Subcutaneous abdominal adipose tissue (tissue), 5 donors: ENCODE data around the gene TMED10.
"Not testable (repeated sequence)": the region's sequence is repeated elsewhere in the genome, so short reads cannot be mapped to it uniquely, and the experiment has no call there.

Experiments used
- H3K27ac ChIP-seq: one replicate; pipeline ENCODE4 v1.7.0; 2013; ENCODE audit warnings: low read depth, mild to moderate bottlenecking, inconsistent platforms, low read length, moderate library complexity
- H3K27me3 ChIP-seq, 5 donors: one replicate each; pipeline ENCODE4 v1.7.0; 2013; ENCODE audit warnings: low read length in 5 of 5, inconsistent platforms in 1 of 5; ENCODE audit not compliant: control insufficient read depth in 5 of 5, insufficient read depth in 4 of 5
- H3K36me3 ChIP-seq, 5 donors: one replicate each; pipeline ENCODE4 v1.7.0; 2013; ENCODE audit warnings: low read length in 5 of 5; ENCODE audit not compliant: control insufficient read depth in 5 of 5, insufficient read depth in 5 of 5
- H3K4me1 ChIP-seq, 5 donors: one replicate each; pipeline ENCODE4 v1.7.0; 2013; ENCODE audit warnings: low read length in 5 of 5, mild to moderate bottlenecking in 3 of 5, moderate library complexity in 1 of 5; ENCODE audit not compliant: control insufficient read depth in 5 of 5, insufficient read depth in 5 of 5
- H3K4me3 ChIP-seq, 5 donors: one replicate each; pipeline ENCODE4 v1.7.0; 2013; ENCODE audit warnings: low read length in 5 of 5, low read depth in 1 of 5
- H3K9ac ChIP-seq, 5 donors: one replicate each; pipeline ENCODE4 v1.7.0; 2013; ENCODE audit warnings: low read length in 5 of 5, mild to moderate bottlenecking in 4 of 5, moderate library complexity in 3 of 5
- H3K9me3 ChIP-seq, 5 donors: one replicate each; pipeline ENCODE4 v1.7.0; 2013; ENCODE audit warnings: low read length in 5 of 5; ENCODE audit not compliant: control insufficient read depth in 5 of 5
- donor health status: healthy.
- donor health status: healthy.
- donor health status: healthy.
- donor health status: healthy.
- donor health status: healthy.

Gene TMED10

DNA sequence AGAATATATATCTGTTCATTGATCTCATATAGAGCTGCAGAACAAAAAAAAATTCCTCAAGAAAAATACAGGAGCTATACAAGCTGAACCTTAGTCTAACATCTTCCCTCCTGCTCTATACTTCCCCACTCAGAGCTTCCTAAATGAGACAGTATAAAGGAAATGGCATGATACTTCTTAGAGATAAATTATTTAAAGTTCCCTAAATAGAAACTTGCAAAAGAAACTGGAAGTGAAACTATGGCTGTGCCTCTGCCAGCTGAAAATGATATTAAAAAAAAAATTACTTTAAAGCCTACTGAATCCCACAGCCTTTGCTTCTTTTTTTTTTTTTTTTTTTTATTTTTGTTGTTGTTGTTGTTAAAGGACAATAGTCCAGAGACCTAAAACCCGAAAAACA, 37.9 kb downstream of the TMED10 start:
- no peak overlapping the region for H3K9ac ChIP-seq
- H3K36me3 ChIP-seq, result peaks cover 15 to 22% (median 21%) of the 10 kb centered on the region in 5 donors
- no peaks in the 10 kb centered on the region for H3K27me3 ChIP-seq
- peaks cover 0 to 24% (median 17%) of the 10 kb centered on the region in 5 donors for H3K4me1 ChIP-seq
- H3K27ac ChIP-seq, result no peak overlapping the region
- no peaks in the 10 kb centered on the region for H3K9me3 ChIP-seq
- H3K4me3 ChIP-seq, result no peak overlapping the region

DNA sequence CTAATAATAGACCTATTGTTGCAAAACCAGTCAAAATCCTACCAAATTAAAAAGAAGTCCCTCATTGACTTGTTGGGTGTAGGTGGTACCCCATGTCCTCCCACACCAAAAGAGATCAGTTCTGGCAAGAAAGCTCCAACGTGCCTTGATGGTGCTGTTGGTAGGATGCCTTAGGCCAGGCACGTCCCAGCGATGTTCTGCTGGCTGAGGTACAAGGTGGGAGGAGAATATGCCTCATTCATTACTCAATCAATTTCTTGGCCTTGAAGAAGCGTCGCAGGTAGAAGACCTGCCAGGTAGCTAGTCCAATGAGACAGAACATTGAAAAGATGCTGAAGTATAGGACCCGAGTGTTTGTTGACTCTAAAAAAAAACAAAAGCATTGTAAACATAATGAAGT, 41.8 kb downstream of the TMED10 start:
- H3K9ac ChIP-seq, result no peak overlapping the region
- no peak overlapping the region for H3K4me3 ChIP-seq
- H3K27ac ChIP-seq, result no peak overlapping the region
- peaks cover 19 to 31% (median 24%) of the 10 kb centered on the region in 5 donors for H3K36me3 ChIP-seq
- H3K4me1 ChIP-seq, result peaks cover 0 to 21% (median 19%) of the 10 kb centered on the region in 5 donors
- no peaks in the 10 kb centered on the region for H3K9me3 ChIP-seq
- no peaks in the 10 kb centered on the region for H3K27me3 ChIP-seq

DNA sequence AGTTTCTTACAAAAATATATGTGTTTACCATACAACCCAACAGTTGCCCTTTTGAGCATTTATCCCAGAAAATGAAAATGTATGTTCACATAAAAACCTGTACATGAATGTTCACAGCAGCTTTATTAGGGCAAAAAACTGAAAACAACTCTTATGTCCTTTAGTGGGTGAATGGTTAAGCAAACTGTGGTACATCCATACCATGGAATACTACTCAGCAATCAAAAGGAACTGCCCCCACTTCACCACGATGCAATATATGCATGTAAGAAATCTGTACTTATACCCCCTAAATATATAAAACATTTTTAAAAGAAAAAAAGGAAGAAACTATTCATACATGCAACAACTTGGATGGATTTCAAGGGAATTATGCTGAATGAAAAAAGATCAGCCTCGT, 42.8 kb downstream of the TMED10 start:
- Histone ChIP-seq H3K4me1 (peaks cover 0 to 18% (median 15%) of the 10 kb centered on the region in 5 donors), H3K9me3 (no peaks in the 10 kb centered on the region), H3K9ac (peak overlapping the region in 1 of 5 donors; percentile 60), H3K4me3 (no peak overlapping the region), H3K36me3 (peaks cover 19 to 31% (median 24%) of the 10 kb centered on the region in 5 donors), H3K27me3 (no peaks in the 10 kb centered on the region), H3K27ac (no peak overlapping the region)

DNA sequence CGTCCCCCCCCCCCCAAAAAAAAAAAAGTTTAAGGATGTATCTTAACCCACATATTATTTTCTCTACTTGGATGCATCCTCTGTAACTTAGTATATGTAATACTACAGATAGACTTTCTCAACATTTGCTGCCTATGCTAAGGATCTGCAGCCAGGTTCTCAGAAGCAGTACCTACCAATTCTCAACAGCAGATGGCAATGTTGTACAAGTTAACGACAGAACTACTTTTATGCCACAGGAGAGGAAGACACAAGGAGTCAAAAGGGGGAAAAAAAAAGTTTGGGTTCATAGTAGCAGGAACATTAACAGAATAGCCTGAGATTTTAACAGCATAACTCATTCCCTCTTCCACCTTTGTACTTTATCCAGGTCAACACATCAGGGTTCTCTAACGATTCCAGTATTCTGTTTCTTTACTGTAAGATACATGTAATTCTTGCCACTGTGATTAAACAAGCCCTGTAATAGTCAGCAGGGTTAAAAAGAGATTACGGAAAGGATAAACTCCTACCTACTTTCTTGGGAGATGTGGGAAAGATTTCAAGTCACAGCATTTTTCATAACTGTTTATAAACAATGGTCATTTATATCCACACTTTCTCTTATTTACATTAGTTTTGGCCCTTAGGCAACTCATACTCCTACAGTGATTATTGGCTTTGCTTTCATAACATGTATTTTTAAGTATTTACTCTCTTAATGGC, 43.9 kb downstream of the TMED10 start:
- Histone ChIP-seq H3K9me3 (no peaks in the 10 kb centered on the region), H3K27ac (peak overlapping the region; percentile 31), H3K27me3 (no peaks in the 10 kb centered on the region), H3K4me3 (no peak overlapping the region), H3K9ac (peak overlapping the region in 2 of 5 donors; percentile 26 to 60), H3K4me1 (peaks cover 0 to 20% (median 19%) of the 10 kb centered on the region in 5 donors), H3K36me3 (peaks cover 19 to 31% (median 24%) of the 10 kb centered on the region in 5 donors)

DNA sequence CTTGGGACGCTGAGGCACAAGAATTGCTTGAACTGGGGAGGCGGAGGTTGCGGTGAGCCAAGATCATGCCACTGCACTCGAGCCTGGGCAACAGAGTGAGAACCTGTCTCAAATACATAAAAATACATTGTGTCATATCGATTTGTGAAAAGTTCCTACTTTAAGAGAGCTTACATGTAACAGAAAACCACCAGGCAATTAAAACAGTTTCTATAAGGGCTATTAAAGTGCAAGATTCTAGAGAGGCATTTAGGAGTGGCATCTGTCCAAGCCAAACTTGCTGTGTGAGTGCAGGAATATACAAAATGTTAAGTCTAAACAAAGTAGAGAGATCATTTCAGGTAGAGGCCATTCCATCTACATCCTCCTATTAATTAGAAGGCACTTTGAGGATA, 47.8 kb downstream of the TMED10 start:
- peak overlapping the region in 2 of 5 donors; percentile 21 to 28 for H3K9ac ChIP-seq
- no peak overlapping the region for H3K4me3 ChIP-seq
- H3K36me3 ChIP-seq, result peaks cover 2 to 10% (median 4%) of the 10 kb centered on the region in 5 donors
- H3K4me1 ChIP-seq, result peaks cover 0 to 39% (median 39%) of the 10 kb centered on the region in 5 donors
- no peaks in the 10 kb centered on the region for H3K27me3 ChIP-seq
- H3K27ac ChIP-seq, result no peak overlapping the region
- no peaks in the 10 kb centered on the region for H3K9me3 ChIP-seq

DNA sequence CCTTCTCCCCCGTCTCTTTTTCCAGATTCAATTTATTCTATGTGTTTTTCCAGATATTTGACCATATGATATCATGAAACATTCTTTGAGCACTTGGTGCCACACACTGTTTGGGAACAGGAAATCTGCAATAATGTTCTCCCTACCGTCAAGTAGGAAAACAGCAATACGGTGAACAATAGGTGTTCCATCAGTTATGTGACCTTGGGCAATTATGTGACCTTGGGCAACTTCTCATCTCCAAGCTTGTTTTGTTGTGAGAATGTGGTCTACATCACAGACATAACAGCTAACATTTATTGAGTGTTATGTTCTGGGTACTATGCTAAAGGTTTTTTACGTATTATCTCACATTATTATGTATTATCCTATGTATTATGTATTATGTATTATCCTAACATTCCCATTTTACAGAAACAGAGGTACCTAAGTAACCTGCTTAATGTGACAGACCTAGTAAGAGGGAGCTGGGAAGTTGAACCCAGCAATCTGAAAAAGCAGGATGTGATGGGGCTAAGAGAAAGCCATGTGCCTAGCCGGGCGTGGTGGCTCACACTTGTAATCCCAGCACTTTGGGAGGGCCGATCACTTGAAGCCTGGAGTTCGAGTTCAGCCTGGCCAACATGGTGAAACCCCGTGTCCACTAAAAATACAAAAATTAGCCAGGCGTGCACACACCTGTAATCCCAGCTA, 48.4 kb downstream of the TMED10 start:
- Histone ChIP-seq H3K27me3 (no peaks in the 10 kb centered on the region), H3K9ac (peak overlapping the region in 4 of 5 donors; percentile 21 to 95 (median 86)), H3K36me3 (peaks cover 0 to 5% (median 0%) of the 10 kb centered on the region in 5 donors), H3K9me3 (no peaks in the 10 kb centered on the region), H3K4me3 (peak overlapping the region in 4 of 5 donors; percentile 84 to 93 (median 88)), H3K27ac (no peak overlapping the region), H3K4me1 (peaks cover 0 to 40% (median 39%) of the 10 kb centered on the region in 5 donors)

DNA sequence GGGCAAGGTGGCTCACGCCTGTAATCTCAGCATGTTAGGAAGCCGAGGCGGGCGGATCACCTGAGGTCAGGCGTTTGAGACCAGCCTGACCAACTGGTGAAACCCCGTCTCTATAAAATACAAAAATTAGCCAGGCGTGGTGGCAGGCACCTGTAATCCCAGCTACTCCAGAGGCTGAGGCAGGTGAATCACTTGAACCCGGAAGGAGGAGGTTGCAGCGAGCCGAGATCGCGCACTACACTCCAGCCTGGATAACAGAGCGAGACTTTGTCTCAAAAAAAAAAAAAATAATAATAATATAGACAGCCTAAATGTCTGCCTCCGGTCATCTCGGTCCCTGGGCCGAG, 49.0 kb downstream of the TMED10 start:
- H3K36me3 ChIP-seq, H3K27me3 ChIP-seq, H3K9me3 ChIP-seq: not testable (repeated sequence)
- peaks cover 0 to 37% (median 33%) of the 10 kb centered on the region in 5 donors for H3K4me1 ChIP-seq
- peak overlapping the region; percentile 97 for H3K27ac ChIP-seq
- H3K9ac ChIP-seq, result peak overlapping the region; percentile 80 to 99 (median 91)
- H3K4me3 ChIP-seq, result peak overlapping the region; percentile 81 to 93 (median 85)

DNA sequence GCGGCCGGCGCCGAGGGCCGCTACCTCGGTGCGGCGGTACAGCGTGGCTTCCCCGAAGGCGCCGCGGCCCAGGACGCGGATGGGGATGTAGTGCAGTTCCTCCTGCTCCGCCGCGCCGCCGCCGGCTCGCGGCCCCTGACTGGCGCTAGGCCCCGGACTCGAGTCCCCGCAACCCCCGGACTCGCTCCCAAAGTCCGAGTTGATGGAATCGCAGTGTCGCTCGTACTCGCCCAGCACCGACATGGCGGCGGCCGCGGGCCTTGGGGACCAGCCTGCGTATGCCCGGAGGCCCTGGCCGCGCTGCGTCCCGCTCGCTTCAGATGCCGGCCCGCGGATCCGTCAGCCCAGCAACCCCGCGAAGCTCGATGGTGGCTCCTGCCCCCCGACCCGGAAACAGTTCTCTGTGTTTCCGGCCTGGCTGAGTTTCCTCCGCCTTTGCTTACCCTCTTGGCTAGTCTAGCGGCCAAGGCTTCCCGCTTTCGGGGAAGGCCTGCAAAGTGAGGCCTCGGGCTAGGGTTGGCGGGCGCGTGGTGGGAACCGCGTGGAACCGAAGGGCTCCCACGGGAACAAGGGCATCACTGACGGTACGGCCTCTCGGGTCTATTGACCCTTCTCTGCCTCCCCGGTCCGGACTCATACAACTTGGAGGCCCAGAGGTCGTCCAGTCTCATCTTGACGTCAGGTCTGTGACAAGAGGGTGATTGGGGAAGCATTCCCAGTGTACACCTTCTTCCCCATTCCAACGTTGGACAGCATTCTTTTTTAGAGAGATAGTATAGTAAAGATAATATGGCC, 49.5 kb downstream of the TMED10 start, which contains the start of gene NEK9:
Gene NEK9, minus strand, starts transcription at position 370 of the 795 bp plus-strand sequence. Its CDS starts 127 bp downstream, at position 243.
- Histone ChIP-seq H3K27me3 (no peaks in the 10 kb centered on the region), H3K9ac (peak within 1 kb of the TSS; percentile 80 to 99 (median 92)), H3K4me1 (peaks cover 0 to 37% (median 32%) of the 10 kb centered on the region in 5 donors), H3K9me3 (no peaks in the 10 kb centered on the region), H3K27ac (peak within 1 kb of the TSS; percentile 97), H3K36me3 (peaks cover 0 to 5% (median 0%) of the 10 kb centered on the region in 5 donors), H3K4me3 (peak within 1 kb of the TSS; percentile 81 to 93 (median 85))

DNA sequence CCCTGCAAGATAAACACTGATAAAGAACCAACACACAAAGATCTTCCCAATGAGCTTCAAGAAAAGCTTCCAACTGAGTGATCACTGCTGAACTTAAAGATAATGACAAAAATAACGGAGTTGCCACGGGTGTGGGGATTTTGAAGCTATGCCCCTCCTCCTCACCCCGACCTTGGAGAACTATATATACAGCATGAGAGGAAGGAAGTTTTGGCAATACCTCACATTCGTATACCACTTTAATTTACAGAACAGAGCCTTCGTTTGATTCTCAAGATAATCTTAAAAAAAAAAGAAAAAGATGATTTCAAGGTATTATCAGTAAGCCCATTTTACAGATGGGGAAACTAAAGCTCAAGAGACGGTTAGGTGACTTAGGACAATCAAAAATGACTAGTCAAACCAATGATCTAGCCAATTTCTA, 50.3 kb downstream of the TMED10 start:
- Histone ChIP-seq H3K27ac (peak overlapping the region; percentile 97), H3K27me3 (no peaks in the 10 kb centered on the region), H3K9me3 (no peaks in the 10 kb centered on the region), H3K4me1 (peaks cover 0 to 37% (median 32%) of the 10 kb centered on the region in 5 donors), H3K36me3 (peaks cover 0 to 3% (median 0%) of the 10 kb centered on the region in 5 donors), H3K9ac (peak overlapping the region; percentile 80 to 99 (median 92)), H3K4me3 (peak overlapping the region; percentile 76 to 93 (median 85))
